Endothelial cell of umbilical vein (primary cell): ENCODE measurements around the gene PCNT. TPM values are rescaled to one million over a fixed set of nuclear protein-coding genes. Genes with fewer than 3 reads are reported as not detected.

Source experiments
- BruUV-seq: library from RNA; stranded (reverse); fragments of 400-500 nt; replicated peaks from 2 replicates; lab custom pipeline; 2021; lab: Mats Ljungman, UMichigan
- CTCF ChIA-PET: fragments of 300-600, 350-600 bp; sonication (Branson Sonifier 250); formaldehyde crosslinking; loops from one replicate; lab custom pipeline; 2021; ENCODE audit warnings: antibody characterized with exemption, inconsistent platforms; lab: Charles Lee
- POLR2A ChIA-PET: fragments of 300-600, 350-600 bp; sonication (Branson Sonifier 250); formaldehyde crosslinking; loops from one replicate; lab custom pipeline; 2021; ENCODE audit warnings: antibody characterized with exemption, inconsistent platforms; lab: Charles Lee
- DNase-seq: peaks from one replicate; pipeline ENCODE4 v3.0.0-alpha.2; 2011; ENCODE audit warnings: low read depth, low spot score
- FAIRE-seq: peaks from 2 replicates; lab custom pipeline; 2011; peaks lifted over from hg19 to GRCh38; lab: Jason Lieb, UNC
- H2AFZ ChIP-seq: 2 replicates; pipeline ENCODE4 v1.6.0; 2012; ENCODE audit warnings: low read depth, low read length, control low read depth, inconsistent platforms
- H3K27ac ChIP-seq: 2 replicates; pipeline ENCODE4 v1.5.1; 2011; ENCODE audit warnings: low read depth, mild to moderate bottlenecking, control low read depth, low read length, moderate library complexity; ENCODE audit not compliant: insufficient read depth
- H3K27me3 ChIP-seq, 2 experiments: 2 replicates each; pipeline versions ENCODE4 v1.6.0 to v1.6.1; 2011; ENCODE audit warnings: low read length in 2 of 2, mixed read lengths in 1 of 2; ENCODE audit not compliant: control insufficient read depth in 2 of 2, insufficient read depth in 2 of 2
- H3K36me3 ChIP-seq, 2 experiments: 2 replicates in 1 of 2; 3 replicates in 1 of 2; pipeline ENCODE4 v1.5.1; 2011; ENCODE audit warnings: low read length in 2 of 2, mild to moderate bottlenecking in 1 of 2, moderate library complexity in 1 of 2; ENCODE audit not compliant: control insufficient read depth in 2 of 2, insufficient read depth in 2 of 2; ENCODE audit errors: extremely low read depth in 1 of 2
- H3K4me1 ChIP-seq: 3 replicates; pipeline ENCODE4 v1.5.1; 2011; ENCODE audit warnings: mild to moderate bottlenecking, low read length; ENCODE audit not compliant: control insufficient read depth, insufficient read depth; ENCODE audit errors: extremely low read depth
- H3K4me2 ChIP-seq: 2 replicates; pipeline ENCODE4 v1.6.1; 2011; ENCODE audit warnings: low read length, control low read depth, mixed read lengths; ENCODE audit not compliant: insufficient read depth
- H3K4me3 ChIP-seq, 3 experiments: fragments of 200-600 bp in 1 of 3; sonication (generic), shearing (Covaris generic) in 1 of 3; replicated peaks in 1 of 3; 2 replicates each; pipeline ENCODE4 v1.5.1; 2011 to 2016; ENCODE audit warnings: control low read depth in 3 of 3, low read length in 3 of 3, mild to moderate bottlenecking in 2 of 3, inconsistent platforms in 1 of 3, low read depth in 1 of 3, moderate library complexity in 1 of 3; ENCODE audit not compliant: insufficient read depth in 1 of 3
- H3K79me2 ChIP-seq: 2 replicates; pipeline ENCODE4 v1.6.0; 2012; ENCODE audit warnings: low read length, inconsistent platforms; ENCODE audit not compliant: control insufficient read depth, insufficient read depth
- H3K9ac ChIP-seq: replicated peaks from 2 replicates; pipeline ENCODE3; 2011; ENCODE audit warnings: low read length, control low read depth; ENCODE audit not compliant: insufficient read depth; ENCODE audit errors: extremely low read depth
- H3K9me1 ChIP-seq: replicated peaks from 3 replicates; pipeline ENCODE4 v1.6.0; 2011; ENCODE audit warnings: mild to moderate bottlenecking, low read length; ENCODE audit not compliant: control insufficient read depth, insufficient read depth; ENCODE audit errors: extremely low read depth
- H3K9me3 ChIP-seq: replicated peaks from 2 replicates; pipeline ENCODE4 v1.5.1; 2012; ENCODE audit warnings: low read length, inconsistent platforms; ENCODE audit not compliant: control insufficient read depth, insufficient read depth
- H4K20me1 ChIP-seq: replicated peaks from 2 replicates; pipeline ENCODE3; 2011; ENCODE audit warnings: mild to moderate bottlenecking, low read length; ENCODE audit not compliant: control insufficient read depth, insufficient read depth; ENCODE audit errors: extremely low read depth
- CTCF ChIP-seq, 2 donors: IDR thresholded peaks; 1 replicate in 1 of 2; 2 replicates in 1 of 2; pipeline ENCODE4 v1.5.1; 2011; ENCODE audit warnings: low read length in 2 of 2, mild to moderate bottlenecking in 2 of 2, moderate library complexity in 2 of 2, control low read depth in 1 of 2, inconsistent platforms in 1 of 2, low read depth in 1 of 2; ENCODE audit not compliant: insufficient read depth in 1 of 2; ENCODE audit errors: extremely low read depth in 1 of 2
- JUN ChIP-seq: IDR thresholded peaks from 2 replicates; pipeline ENCODE4 v1.6.1; 2011; ENCODE audit warnings: borderline replicate concordance, low read depth; ENCODE audit not compliant: insufficient read length, insufficient read depth
- MAX ChIP-seq: IDR thresholded peaks from 2 replicates; pipeline ENCODE4 v1.6.1; 2011; ENCODE audit not compliant: insufficient read depth, insufficient read length
- POLR2A ChIP-seq: IDR thresholded peaks from 2 replicates; pipeline ENCODE4 v1.6.1; 2012; ENCODE audit warnings: low read depth, mild to moderate bottlenecking, control low read depth, low read length
- POLR2AphosphoS5 ChIP-seq: IDR thresholded peaks from 2 replicates; pipeline ENCODE4 v1.6.1; 2012; ENCODE audit warnings: low read depth, mild to moderate bottlenecking, control low read depth, low read length, moderate library complexity; ENCODE audit not compliant: insufficient read depth
- dilution Hi-C: fragments of 300-500 bp; cut with MboI; formaldehyde crosslinking; loops from one replicate; pipeline ENCODE4 v1.15.0; 2019; ENCODE audit warnings: low sequenced_read_pairs; ENCODE audit not compliant: extremely low pct_ligation_motif_present
- intact Hi-C: fragments of 100-400 bp; cut with micrococcal nuclease; formaldehyde crosslinking; loops from one replicate; pipeline ENCODE4 v1.10.0; 2022
- polyA plus RNA-seq, 4 experiments: library from polyadenylated mRNA; depleted of rRNA in 3 of 4; stranded (reverse) in 3 of 4; unstranded in 1 of 4; fragments of >200 nt; gene quantifications; 2 replicates each; pipeline versions ENCODE4 v1.2.1 to v1.2.3, GENCODE V29; 2011 to 2012; ENCODE audit warnings: missing spikeins in 1 of 4
- total RNA-seq: library from RNA; stranded (reverse); gene quantifications from 2 replicates; pipeline ENCODE4 v1.2.3, GENCODE V29; 2021

Gene PCNT
- total and polyA plus RNA-seq, 2 donors (not counting 3 experiments of a cell fraction or from before 2014, with no cell fraction given): 9.6 to 49.5 TPM

- FAIRE-seq: peak; percentile 59
- Histone ChIP-seq H3K4me3 (peak overlapping the region; percentile 65 to 99 (median 69)), H3K27ac (peak overlapping the region; percentile 84), H3K27me3 (no peaks in the 10 kb centered on the region), H3K9me3 (no peaks in the 10 kb centered on the region), H3K4me2 (peak overlapping the region; percentile 83), H3K9ac (peak overlapping the region; percentile 90), H3K4me1 (peaks cover 29% of the 10 kb centered on the region), H4K20me1 (no peaks in the 10 kb centered on the region), H3K9me1 (no peaks in the 10 kb centered on the region), H3K36me3 (peaks cover 2 to 3% of the 10 kb centered on the region in 2 experiments), H3K79me2 (peaks cover 62% of the 10 kb centered on the region), H2AFZ (peak overlapping the region; percentile 56)
- POLR2A ChIA-PET: no interaction called here
- no peak for TF ChIP-seq MAX
- peak; percentile 60 for TF ChIP-seq POLR2A
- TF ChIP-seq POLR2AphosphoS5: peak; percentile 52
- no peak for TF ChIP-seq JUN
- peak in 1 of 2 donors; percentile 22 for TF ChIP-seq CTCF (IDR thresholded peaks at IDR 0.05; ENCODE audit: extremely low read depth in 1 of 2, insufficient read depth in 1 of 2, low read depth in 1 of 2, low read length in 2 of 2)
- DNase-seq: peak; percentile 76
- BruUV-seq: no TSS peak
- intact Hi-C loops (loop anchor here (2.0 to 5.0 kb wide), 4 partner anchors 96 to 354 kb away; partner anchors contain the start of gene LSS), dilution Hi-C loops (no loop called here)
- CTCF ChIA-PET: interaction anchor here (0.9 to 1.8 kb wide), 7 partner anchors 10 to 315 kb away, joined by 3 to 14 read pairs (median 4); partner anchors contain the start of genes MCM3AP and YBEY
These were observed 575 bp downstream of the PCNT start for GRCh38 chr21:46324390-46325072.
